Natural killer cell (primary cell): ENCODE data around the gene AGPAT4. TPM values are rescaled to one million over a fixed set of nuclear protein-coding genes. Genes with fewer than 3 reads are reported as not detected.

Experiments
- ATAC-seq, 3 donors: fragments of 150-1000 bp in 2 of 3; fragments of 200-7000 bp in 1 of 3; cut with Tn5 transposase; 1 replicate in 1 of 3; 2 replicates in 2 of 3; pipeline ENCODE4 v1.10.0; 2021; ENCODE audit warnings: mild to moderate bottlenecking in 2 of 3, moderate library complexity in 2 of 3
- DNase-seq, 2 donors: peaks; one replicate each; pipeline versions ENCODE4 v3.0.0 to v3.0.0-alpha.2; 2013 to 2021; ENCODE audit warnings: mixed read lengths in 1 of 2
- H3K27ac ChIP-seq: one replicate; pipeline ENCODE4 v1.5.1; 2013; ENCODE audit warnings: mild to moderate bottlenecking, low read length
- H3K27me3 ChIP-seq: one replicate; pipeline ENCODE4 v1.6.1; 2013; ENCODE audit warnings: low read length; ENCODE audit not compliant: control insufficient read depth, insufficient read depth
- H3K36me3 ChIP-seq: one replicate; pipeline ENCODE4 v1.6.1; 2013; ENCODE audit warnings: low read length; ENCODE audit not compliant: control insufficient read depth, insufficient read depth
- H3K4me1 ChIP-seq: one replicate; pipeline ENCODE4 v1.6.1; 2013; ENCODE audit warnings: low read length; ENCODE audit not compliant: control insufficient read depth, insufficient read depth
- H3K4me3 ChIP-seq: one replicate; pipeline ENCODE4 v1.5.1; 2013; ENCODE audit warnings: low read length
- H3K9me3 ChIP-seq: one replicate; pipeline ENCODE4 v1.6.1; 2013; ENCODE audit warnings: low read length; ENCODE audit not compliant: control insufficient read depth, insufficient read depth
- H3K27ac Mint-ChIP-seq, 2 donors: one replicate each; pipeline ENCODE4 v1.8.0; 2022; ENCODE audit warnings: mild to moderate bottlenecking in 2 of 2, mixed read lengths in 2 of 2, moderate library complexity in 1 of 2
- H3K27me3 Mint-ChIP-seq, 2 donors: one replicate each; pipeline ENCODE4 v1.8.0; 2022; ENCODE audit warnings: low read depth in 2 of 2, mixed read lengths in 2 of 2
- H3K36me3 Mint-ChIP-seq: one replicate; pipeline ENCODE4 v1.8.0; 2022; ENCODE audit warnings: mixed read lengths
- H3K4me1 Mint-ChIP-seq, 2 donors: one replicate each; pipeline ENCODE4 v1.8.0; 2022; ENCODE audit warnings: mixed read lengths in 2 of 2
- H3K4me3 Mint-ChIP-seq: one replicate; pipeline ENCODE4 v1.8.0; 2022; ENCODE audit warnings: mild to moderate bottlenecking, moderate library complexity, mixed read lengths
- H3K9me3 Mint-ChIP-seq, 2 donors: one replicate each; pipeline ENCODE4 v1.8.0; 2022; ENCODE audit warnings: mixed read lengths in 2 of 2
- CTCF ChIP-seq: fragments of 200-600 bp; IDR thresholded peaks from one replicate; pipeline ENCODE4 v1.8.0; 2022; ENCODE audit warnings: antibody characterized with exemption
- WGBS: methylation state at CpG from one replicate; pipeline ENCODE4 v1.1.7; 2013; ENCODE audit warnings: missing lambda C conversion rate; ENCODE audit not compliant: insufficient coverage; 5-methylcytosine and 5-hydroxymethylcytosine counted together
- intact Hi-C: fragments of 100-400 bp; cut with micrococcal nuclease; formaldehyde crosslinking; loops from one replicate; pipeline ENCODE4 v1.14.2; 2022
- total RNA-seq, 4 donors: library from RNA; stranded (reverse); fragments of 120-200 nt in 1 of 4; gene quantifications; one replicate each; pipeline versions ENCODE4 v1.2.3 to v1.2.4, GENCODE V29; 2013 to 2022

Gene AGPAT4
- total RNA-seq, 3 donors from 2014 or later (not counting 1 experiment from before 2014, with no cell fraction given) = 24.5 to 38.1 (median 25.8) TPM

GRCh38 chr6:161136655-161137054 is 137.2 kb downstream of the AGPAT4 start:
- Histone ChIP-seq H3K4me3 (no peak overlapping the region), H3K27me3 (no peaks in the 10 kb centered on the region), H3K36me3 (peaks cover 9% of the 10 kb centered on the region), H3K27ac (no peak overlapping the region), H3K9me3 (no peaks in the 10 kb centered on the region), H3K4me1 (peaks cover 13% of the 10 kb centered on the region)
- Mint-ChIP-seq H3K27ac (peak overlapping the region in 1 of 2 donors; percentile 59), H3K4me1 (peaks cover 0 to 6% of the 10 kb centered on the region in 2 donors), H3K4me3 (no peak overlapping the region), H3K27me3 (no peaks in the 10 kb centered on the region), H3K9me3 (no peaks in the 10 kb centered on the region), H3K36me3 (no peaks in the 10 kb centered on the region)
- 94% methylated on average over 11 of the region's 11 CpGs for WGBS
- ATAC-seq (no peak), DNase-seq (no peak)
- intact Hi-C loops = no loop called here
- TF ChIP-seq CTCF = no peak

- no peak overlapping the region for H3K4me3 ChIP-seq
- no peak for TF ChIP-seq CTCF
- 73% methylated on average over 23 of the region's 23 CpGs for WGBS
- peaks cover 13% of the 10 kb centered on the region for H3K4me1 ChIP-seq
- no peaks in the 10 kb centered on the region for H3K9me3 Mint-ChIP-seq
- H3K27ac ChIP-seq = no peak overlapping the region
- no peaks in the 10 kb centered on the region for H3K27me3 ChIP-seq
- H3K4me1 Mint-ChIP-seq = peaks cover 0 to 6% of the 10 kb centered on the region in 2 donors
- no peaks in the 10 kb centered on the region for H3K27me3 Mint-ChIP-seq
- H3K36me3 Mint-ChIP-seq = no peaks in the 10 kb centered on the region
- ATAC-seq = peak in 1 of 3 donors; percentile 38
- H3K9me3 ChIP-seq = no peaks in the 10 kb centered on the region
- no peak overlapping the region for H3K4me3 Mint-ChIP-seq
- H3K27ac Mint-ChIP-seq = peak overlapping the region in 1 of 2 donors; percentile 59
- peaks cover 9% of the 10 kb centered on the region for H3K36me3 ChIP-seq
- no peak for DNase-seq
- intact Hi-C loops = no loop called here
These were observed 137.9 kb downstream of the AGPAT4 start for GRCh38 chr6:161135695-161136591.

GRCh38 chr6:161134550-161135298 is 139.1 kb downstream of the AGPAT4 start:
- Mint-ChIP-seq H3K27me3 (no peaks in the 10 kb centered on the region), H3K9me3 (no peaks in the 10 kb centered on the region), H3K4me3 (no peak overlapping the region), H3K27ac (no peak overlapping the region), H3K4me1 (peaks cover 0 to 6% of the 10 kb centered on the region in 2 donors), H3K36me3 (no peaks in the 10 kb centered on the region)
- no peaks in the 10 kb centered on the region for H3K9me3 ChIP-seq
- H3K4me3 ChIP-seq = no peak overlapping the region
- H3K27me3 ChIP-seq = no peaks in the 10 kb centered on the region
- peaks cover 9% of the 10 kb centered on the region for H3K36me3 ChIP-seq
- no peak overlapping the region for H3K27ac ChIP-seq
- intact Hi-C loops = no loop called here
- H3K4me1 ChIP-seq = peaks cover 13% of the 10 kb centered on the region
- ATAC-seq = no peak
- DNase-seq = no peak
- 98% methylated on average over 17 of the region's 17 CpGs for WGBS
- no peak for TF ChIP-seq CTCF
